Nephron progenitor cell (in vitro differentiated cells): ENCODE data around the gene CFP.

ENCODE experiments used
- DNase-seq: peaks from one replicate; pipeline ENCODE4 v3.0.0; 2021
- H3K27ac Mint-ChIP-seq: 2 replicates; pipeline ENCODE4 v1.8.0; 2021; ENCODE audit warnings: mild to moderate bottlenecking, moderate library complexity, mixed read lengths
- H3K27me3 Mint-ChIP-seq: 2 replicates; pipeline ENCODE4 v1.8.0; 2021; ENCODE audit warnings: mild to moderate bottlenecking, low read depth, mixed read lengths; ENCODE audit not compliant: poor library complexity
- H3K36me3 Mint-ChIP-seq: 2 replicates; pipeline ENCODE4 v1.8.0; 2021; ENCODE audit warnings: low read depth, mixed read lengths
- H3K4me1 Mint-ChIP-seq: 2 replicates; pipeline ENCODE4 v1.8.0; 2021; ENCODE audit warnings: mixed read lengths
- H3K4me3 Mint-ChIP-seq: 2 replicates; pipeline ENCODE4 v1.8.0; 2021; ENCODE audit warnings: mild to moderate bottlenecking, moderate library complexity, mixed read lengths
- H3K9me3 Mint-ChIP-seq: 2 replicates; pipeline ENCODE4 v1.8.0; 2021; ENCODE audit warnings: mild to moderate bottlenecking, moderate library complexity, mixed read lengths
- TF ChIP-seq, protein P1 (sequence below): fragments of 200-600 bp; sonication (generic); IDR thresholded peaks from 2 replicates; pipeline ENCODE4 v1.5.0; 2021; ENCODE audit warnings: antibody characterized with exemption

The CFP gene

DNA sequence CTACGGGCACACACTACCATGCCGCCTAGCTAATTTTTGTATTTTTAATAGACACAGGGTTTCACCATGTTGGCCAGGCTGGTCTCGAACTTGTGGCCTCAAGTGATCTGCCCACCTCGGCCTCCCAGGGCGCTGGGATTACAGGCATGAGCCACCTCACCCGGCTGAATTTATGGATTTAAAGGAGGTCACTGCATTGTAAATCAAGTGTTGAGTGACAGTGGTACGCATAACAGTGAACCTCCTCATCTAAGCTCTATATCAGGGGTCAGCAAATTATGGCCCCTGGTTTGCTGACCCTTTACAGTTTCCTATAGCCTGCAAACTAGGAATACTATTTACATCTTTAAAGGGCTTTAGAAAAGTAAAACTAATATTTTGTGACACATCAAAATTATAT lies 31.8 kb upstream of the CFP start:
- H3K4me3 Mint-ChIP-seq = no peak overlapping the region
- H3K36me3 Mint-ChIP-seq = peaks cover 7% of the 10 kb centered on the region
- H3K9me3 Mint-ChIP-seq = peaks cover 56% of the 10 kb centered on the region
- H3K27ac Mint-ChIP-seq = no peak overlapping the region
- peaks cover 5% of the 10 kb centered on the region for H3K4me1 Mint-ChIP-seq
- TF ChIP-seq, protein P1, sequence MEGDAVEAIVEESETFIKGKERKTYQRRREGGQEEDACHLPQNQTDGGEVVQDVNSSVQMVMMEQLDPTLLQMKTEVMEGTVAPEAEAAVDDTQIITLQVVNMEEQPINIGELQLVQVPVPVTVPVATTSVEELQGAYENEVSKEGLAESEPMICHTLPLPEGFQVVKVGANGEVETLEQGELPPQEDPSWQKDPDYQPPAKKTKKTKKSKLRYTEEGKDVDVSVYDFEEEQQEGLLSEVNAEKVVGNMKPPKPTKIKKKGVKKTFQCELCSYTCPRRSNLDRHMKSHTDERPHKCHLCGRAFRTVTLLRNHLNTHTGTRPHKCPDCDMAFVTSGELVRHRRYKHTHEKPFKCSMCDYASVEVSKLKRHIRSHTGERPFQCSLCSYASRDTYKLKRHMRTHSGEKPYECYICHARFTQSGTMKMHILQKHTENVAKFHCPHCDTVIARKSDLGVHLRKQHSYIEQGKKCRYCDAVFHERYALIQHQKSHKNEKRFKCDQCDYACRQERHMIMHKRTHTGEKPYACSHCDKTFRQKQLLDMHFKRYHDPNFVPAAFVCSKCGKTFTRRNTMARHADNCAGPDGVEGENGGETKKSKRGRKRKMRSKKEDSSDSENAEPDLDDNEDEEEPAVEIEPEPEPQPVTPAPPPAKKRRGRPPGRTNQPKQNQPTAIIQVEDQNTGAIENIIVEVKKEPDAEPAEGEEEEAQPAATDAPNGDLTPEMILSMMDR = no peak
- peaks cover 3% of the 10 kb centered on the region for H3K27me3 Mint-ChIP-seq
- no peak for DNase-seq

DNA sequence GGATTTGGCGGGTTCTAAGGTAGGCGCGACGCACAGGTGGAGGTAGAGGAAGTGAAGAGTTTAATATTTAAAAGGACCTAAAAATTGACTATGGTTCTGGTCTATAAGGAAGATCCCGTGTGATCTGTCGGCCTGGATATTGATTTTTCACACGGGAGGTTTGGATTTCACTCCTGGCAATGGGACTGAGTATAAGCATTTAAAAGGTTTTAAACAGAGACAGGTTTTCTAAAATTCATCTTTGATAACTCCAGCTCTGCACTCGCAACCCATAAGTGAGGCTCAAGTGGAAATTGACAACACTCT lies 29.6 kb upstream of the CFP start:
- Mint-ChIP-seq H3K9me3 (peaks cover 58% of the 10 kb centered on the region), H3K27ac (peak overlapping the region; percentile 99)
- TF ChIP-seq, protein P1 = no peak

DNA sequence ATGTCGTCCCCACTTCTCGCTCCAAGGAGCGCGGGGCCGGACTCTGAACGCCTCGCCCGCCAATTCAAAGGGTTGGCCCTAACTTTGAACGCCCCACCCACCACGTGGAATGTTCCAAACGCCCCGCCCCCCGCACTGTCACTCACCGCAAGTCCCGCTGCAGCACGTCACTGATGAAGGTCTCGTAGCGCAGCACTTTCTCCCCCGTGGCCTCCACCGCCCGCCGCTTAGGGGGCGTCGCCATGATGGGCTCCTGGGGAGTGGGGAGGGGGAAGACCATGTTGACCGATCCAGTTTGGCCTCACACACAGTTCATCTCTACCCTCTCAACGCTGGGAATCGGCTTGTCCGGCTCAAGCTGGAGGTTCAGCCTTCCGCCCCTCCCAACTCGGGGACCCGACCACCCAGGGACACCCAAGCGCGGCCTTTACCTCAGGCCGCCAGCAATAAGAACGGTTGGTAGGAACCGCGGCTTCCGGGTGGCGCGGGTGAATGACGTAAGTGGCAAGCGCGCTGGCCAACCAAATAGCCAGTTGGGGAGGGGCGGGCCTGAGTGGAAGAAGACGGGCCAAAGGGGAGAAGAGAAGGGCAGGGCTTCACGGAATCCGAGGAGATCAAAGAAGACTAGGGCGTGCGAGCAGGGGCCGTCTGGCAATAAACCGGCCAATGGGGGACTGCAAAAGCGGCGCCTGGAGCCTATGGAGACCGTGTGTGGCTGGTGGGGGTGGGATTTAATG lies 29.1 kb upstream of the CFP start, which contains the start of gene UXT:
UXT (minus strand) TSS at position 497 of the 737 bp plus-strand sequence; CDS start at position 244, 253 bp downstream.
- peaks cover 22% of the 10 kb centered on the region for H3K36me3 Mint-ChIP-seq
- TF ChIP-seq, protein P1 = no peak
- H3K9me3 Mint-ChIP-seq = peaks cover 56% of the 10 kb centered on the region
- peak within 1 kb of the TSS; percentile 99 for H3K27ac Mint-ChIP-seq
- DNase-seq = peak; percentile 91
- peaks cover 3% of the 10 kb centered on the region for H3K27me3 Mint-ChIP-seq
- H3K4me3 Mint-ChIP-seq = peak within 1 kb of the TSS; percentile 88
- peaks cover 5% of the 10 kb centered on the region for H3K4me1 Mint-ChIP-seq

More for the DNA sequence above, 29.6 kb upstream of the CFP start:
- Mint-ChIP-seq H3K27me3 (peaks cover 3% of the 10 kb centered on the region), H3K36me3 (peaks cover 22% of the 10 kb centered on the region), H3K4me3 (peak overlapping the region; percentile 88), H3K4me1 (peaks cover 5% of the 10 kb centered on the region)
- no peak for DNase-seq

DNA sequence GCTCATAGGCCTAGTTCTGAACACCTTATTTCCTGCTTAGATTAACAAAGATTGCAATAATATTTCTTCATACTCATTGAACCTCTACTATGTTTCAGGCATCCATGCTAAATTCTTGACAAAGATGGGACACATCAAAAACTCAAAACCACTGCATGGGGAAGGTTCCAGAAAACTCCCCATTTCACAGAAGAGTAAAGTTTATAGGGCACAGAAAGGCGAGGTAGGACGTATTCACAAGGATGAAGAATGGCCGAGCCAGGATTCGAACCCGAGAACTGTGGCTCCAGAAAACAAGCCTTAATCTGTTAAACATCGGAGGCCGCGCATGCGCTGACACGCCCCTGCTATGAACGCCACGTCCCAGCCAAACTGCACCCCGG lies 28.6 kb upstream of the CFP start:
- Mint-ChIP-seq H3K9me3 (peaks cover 57% of the 10 kb centered on the region), H3K4me1 (peaks cover 5% of the 10 kb centered on the region), H3K36me3 (peaks cover 26% of the 10 kb centered on the region), H3K27me3 (peaks cover 3% of the 10 kb centered on the region), H3K4me3 (peak overlapping the region; percentile 88), H3K27ac (peak overlapping the region; percentile 99)
- TF ChIP-seq, protein P1 = no peak
- DNase-seq = no peak

DNA sequence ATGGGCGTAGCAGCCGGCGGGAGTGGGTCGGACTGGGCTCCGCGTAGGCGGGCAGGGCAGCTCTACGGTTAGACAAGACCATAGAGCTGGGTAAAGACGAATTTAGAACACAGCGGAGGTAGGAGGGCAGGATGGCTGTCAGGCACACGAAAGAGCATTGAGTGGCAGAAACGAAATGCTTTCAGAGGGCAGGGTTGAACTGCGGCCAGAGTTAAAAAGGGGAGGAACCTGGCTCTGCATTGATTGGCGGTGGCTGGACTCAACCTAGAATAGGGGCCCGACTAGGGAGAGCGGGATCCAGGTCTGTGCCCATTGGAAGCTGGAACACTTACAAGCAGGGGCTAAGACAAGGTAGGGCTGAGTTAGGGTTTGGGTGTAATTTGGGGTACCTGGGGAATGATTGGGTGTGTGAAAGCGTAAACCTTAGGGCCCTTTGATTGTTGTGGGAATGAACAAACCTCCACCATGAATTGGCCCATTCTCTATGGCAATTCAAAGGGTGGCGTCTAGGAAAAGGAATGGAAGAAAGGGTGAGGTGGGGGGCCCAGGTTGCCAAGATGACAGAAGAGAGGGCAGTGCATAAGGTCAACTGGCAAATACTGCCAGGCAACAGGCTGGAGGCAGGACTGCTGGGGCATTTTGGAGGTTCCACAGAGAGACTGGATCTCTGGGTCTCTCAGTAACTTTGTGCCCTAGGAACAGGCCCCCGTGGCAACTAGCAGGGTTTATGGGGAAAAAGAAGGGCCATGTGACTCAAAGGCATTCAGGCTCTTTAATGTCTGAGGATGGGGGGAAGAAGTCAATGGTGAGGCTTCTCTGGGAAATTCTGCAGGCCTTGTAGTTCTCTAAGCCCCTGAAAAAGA lies 21.5 kb upstream of the CFP start:
- Mint-ChIP-seq H3K27ac (peak overlapping the region; percentile 96), H3K4me1 (peaks cover 37% of the 10 kb centered on the region), H3K36me3 (peaks cover 40% of the 10 kb centered on the region), H3K9me3 (peaks cover 67% of the 10 kb centered on the region), H3K27me3 (peaks cover 4% of the 10 kb centered on the region), H3K4me3 (peak overlapping the region; percentile 87)
- TF ChIP-seq, protein P1 = no peak
- DNase-seq = peak; percentile 15
